GM21619 (cell line): ENCODE results near the gene GPR87.

Experiments
- ATAC-seq: cut with Tn5 transposase; IDR thresholded peaks from one replicate; pipeline ENCODE4 v1.9.1; 2021; ENCODE audit not compliant: unreplicated experiment

GPR87 gene, protein sequence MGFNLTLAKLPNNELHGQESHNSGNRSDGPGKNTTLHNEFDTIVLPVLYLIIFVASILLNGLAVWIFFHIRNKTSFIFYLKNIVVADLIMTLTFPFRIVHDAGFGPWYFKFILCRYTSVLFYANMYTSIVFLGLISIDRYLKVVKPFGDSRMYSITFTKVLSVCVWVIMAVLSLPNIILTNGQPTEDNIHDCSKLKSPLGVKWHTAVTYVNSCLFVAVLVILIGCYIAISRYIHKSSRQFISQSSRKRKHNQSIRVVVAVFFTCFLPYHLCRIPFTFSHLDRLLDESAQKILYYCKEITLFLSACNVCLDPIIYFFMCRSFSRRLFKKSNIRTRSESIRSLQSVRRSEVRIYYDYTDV

DNA sequence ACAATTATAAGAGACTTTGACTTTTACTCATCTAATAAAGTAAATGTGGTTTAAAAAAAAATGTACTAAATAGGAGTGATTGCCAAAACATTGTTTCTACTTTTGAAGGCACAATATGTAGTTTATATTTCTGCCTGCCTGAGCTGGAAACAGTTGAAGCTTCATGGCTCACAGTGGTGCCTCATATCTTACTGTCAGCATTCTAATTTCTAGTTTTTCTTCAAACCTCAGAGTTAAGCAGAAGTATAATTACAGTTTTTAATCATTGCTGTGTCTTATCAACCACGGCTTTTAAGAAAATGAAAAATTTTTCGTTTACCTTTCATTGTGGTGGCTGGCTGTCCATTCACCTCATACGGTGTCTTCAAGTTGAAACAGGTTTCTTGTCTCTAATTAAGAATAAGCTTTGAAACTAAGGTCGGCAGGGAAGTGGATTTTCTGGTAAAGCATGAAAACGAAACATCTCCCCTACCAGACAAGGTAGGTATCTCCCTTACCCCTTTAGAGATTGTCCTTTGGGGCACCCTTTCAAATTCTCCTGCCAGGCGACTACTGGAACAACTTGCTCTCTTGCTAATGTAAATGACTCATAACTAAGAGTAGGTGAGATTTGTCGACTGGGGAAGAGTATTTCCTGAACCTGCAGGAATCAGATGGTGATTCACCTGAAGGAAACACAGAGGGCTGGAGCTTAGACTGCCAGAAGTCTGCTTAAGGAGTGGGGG is at the start of gene GPR87:
Gene GPR87, minus strand, starts transcription at position 554 of the 725 bp plus-strand sequence. CDS start 16,720 bp downstream, outside the sequence.
- no peak for ATAC-seq

DNA sequence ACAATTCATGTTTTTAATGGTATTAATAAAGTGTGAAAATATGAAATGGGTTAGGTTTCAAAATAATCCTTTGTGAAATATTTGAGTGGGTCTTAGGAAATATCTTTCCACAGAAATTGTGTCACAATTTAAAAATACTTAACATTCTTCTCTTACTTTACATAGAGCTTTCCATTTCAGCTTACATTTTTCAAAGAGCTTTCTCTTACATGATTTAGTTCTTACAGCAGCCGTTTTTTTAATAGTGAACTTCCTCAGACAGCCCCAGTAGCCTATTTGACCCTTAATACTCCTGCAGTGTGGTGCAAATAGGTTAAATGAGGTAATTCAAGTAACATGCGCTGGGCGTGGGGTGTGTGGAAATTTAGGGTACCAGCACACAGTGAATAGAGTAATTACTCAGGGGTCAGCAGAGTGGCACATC is 46.1 kb upstream of the GPR87 start:
- no peak for ATAC-seq

DNA sequence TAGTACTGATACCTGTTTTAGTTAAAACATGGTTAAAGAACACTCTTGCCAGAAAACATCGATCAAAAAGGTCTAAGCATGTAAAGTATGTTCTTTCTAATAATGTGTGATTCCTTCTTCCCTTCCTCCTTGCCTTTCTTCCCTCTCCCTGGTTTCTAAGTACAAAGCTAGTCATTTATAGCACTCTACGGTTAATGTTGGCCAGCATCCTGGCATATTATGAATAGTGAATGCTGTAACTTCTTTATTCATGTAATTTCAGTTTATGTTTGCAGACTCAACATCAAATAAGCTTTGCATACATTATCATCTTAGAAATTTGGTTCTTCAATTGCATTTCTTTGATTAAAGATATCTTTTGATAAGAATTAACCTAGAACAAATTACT is 40.8 kb upstream of the GPR87 start:
- ATAC-seq = no peak

DNA sequence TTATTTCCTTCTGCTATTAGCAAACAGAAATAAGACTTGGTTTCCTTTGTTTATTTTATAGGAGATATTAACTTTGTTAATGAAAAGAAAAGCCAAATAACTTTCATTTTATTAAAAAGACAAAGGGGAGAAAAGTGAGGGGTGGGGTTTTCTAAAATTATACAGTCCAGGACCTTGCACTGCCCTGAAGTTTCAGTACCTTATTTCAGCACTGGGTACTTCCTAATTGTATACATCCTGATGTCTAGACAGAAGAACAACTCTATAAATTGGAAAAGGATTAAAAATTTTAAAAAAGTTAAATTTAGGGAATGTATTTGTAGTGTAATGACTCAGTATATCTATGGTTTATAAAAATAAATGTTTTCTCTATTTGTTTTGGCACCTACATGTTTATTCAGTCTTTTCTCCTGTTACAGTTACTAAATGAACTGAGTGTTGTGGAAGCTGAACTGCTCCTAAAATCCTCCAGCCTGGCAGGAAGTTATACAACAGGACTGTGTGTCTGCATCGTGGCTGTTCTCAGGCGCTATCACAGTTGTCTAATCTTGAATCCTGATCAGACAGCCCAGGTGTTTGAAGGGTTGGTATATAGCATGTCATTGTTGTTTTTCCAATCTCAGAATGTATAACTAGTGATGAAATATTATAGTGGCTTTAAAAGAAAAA is 40.3 kb upstream of the GPR87 start:
- ATAC-seq = no peak

DNA sequence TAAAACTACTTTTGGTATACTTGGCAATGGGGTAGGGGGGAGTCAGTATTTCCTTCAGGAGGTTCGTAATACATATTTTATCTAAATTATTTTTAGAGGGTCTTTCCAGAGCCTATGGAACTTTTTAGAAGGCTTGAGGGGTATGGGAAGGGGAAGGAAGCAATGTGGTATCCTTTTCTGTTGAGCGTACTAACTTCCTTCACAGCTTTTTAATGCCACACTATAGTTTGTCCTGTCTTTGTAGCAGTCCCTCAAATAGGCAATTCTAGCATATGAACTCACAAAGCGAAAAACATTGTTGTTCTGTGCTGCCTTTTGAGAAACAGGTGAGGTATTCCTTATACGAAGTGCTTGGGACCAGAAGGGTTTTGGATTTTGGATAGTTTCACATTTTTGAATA is 35.0 kb upstream of the GPR87 start:
- peak; percentile 5 for ATAC-seq

DNA sequence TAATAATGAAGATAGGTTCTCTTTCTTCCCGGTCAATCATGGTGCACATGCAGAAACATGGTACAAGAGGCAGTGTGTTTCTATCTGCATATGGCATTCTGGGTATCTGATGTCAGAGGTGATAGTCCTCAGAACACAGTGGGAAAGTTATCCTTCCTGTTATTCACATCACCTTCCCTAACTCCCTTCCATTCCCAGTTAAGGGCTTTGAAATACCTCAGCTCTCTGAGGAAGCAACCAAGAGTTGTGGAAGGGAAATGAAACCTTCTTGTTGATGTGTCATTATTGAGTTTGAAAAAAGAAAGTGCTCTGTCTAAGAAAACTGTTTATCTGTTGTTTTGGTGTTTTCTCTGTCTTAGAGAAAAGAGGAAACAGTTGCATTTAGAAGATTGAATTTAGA is 34.6 kb upstream of the GPR87 start:
- peak; percentile 91 for ATAC-seq

DNA sequence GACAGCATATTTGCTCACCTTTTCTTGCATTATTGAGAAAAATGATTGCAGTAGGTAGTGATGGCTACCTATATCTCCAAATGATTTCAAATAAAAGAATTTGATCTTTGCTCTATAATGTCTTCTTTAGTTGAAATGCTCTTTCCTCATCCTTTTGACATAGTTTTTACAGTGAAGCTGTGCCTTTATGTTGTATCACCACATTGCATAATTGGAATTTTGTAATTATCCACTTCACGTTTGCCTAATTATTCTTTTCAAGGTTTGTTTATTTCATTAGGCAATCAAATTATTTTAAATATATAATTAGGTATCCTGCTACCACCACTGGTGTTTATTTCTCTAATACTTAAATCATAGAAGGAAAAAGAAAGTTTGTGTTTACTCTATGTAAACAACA is 34.0 kb upstream of the GPR87 start:
- ATAC-seq = no peak

DNA sequence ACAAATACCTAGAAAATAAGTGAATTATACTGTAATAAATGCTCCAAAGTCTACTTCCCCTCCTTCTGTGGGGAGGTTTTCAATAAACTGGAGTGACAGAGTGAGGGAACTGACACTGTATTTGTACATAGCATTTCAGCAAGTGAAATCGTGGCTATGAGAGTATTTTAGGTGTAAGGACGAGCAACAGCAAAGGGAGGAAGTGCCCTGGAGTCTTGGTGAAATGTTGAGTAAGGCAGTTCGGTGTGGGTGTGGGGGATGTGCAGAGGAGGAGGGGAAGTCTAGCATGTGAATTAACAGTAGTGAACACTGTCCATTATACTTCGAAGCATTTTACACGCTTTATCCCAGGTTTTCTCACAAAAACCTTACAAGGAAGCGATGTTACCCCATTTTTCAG is 30.8 kb upstream of the GPR87 start:
- no peak for ATAC-seq

DNA sequence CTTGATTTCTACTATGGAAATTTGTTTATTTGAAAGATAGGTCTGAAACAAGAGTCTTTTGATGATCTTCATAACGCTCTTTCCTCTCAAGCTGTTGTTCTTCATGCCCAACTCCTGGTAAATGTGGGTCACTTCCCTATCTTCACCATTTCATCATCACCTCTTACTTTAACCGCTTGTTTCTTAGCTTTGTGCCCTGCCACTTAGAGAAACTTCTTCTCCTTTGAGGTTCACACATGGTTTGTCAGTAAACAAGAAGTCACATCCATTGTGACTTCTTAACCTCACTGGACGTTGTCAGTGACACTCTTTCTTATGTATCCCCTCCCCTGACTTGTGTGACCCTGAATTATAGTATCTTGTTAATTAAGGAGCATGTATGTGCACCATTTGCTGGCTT is 29.7 kb upstream of the GPR87 start:
- ATAC-seq = no peak

DNA sequence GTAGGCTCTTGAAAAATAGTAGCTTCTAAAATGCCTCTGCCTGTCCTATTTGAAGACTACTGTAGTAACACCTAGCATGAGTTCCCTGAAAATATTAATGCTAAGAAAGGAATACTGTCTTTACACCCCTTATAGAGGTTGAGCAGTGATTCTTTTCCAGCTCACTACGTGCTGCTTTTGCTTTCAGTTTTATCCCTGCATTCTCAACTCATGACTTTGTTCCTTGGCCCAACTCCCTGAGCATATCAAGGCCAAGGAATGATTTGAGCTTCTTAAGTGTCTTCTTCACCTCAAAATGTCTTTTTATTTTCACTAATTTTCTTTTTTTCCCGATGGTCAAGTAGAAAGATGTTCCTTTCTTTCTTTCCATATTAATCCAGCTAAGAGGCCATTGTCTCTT is 29.2 kb upstream of the GPR87 start:
- ATAC-seq = no peak

DNA sequence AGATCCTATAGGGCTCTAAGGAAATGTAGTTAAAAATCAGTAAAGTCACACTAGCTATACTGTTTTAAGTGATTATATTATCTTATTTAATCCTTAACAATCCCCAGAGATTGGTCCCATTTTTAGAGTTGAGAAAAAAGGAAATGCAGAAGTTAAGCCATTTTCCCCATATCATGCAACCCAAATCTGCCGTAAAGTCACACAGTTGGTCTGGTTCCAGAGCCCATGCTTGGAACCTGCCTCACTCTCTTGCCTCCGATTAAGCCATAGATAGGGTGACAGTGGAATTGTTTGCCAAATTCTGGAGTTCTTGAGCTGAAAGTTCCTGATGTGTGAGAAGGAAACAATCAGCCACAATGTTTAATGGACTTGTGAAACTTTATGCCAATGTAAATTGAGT is 15.1 kb upstream of the GPR87 start:
- no peak for ATAC-seq

DNA sequence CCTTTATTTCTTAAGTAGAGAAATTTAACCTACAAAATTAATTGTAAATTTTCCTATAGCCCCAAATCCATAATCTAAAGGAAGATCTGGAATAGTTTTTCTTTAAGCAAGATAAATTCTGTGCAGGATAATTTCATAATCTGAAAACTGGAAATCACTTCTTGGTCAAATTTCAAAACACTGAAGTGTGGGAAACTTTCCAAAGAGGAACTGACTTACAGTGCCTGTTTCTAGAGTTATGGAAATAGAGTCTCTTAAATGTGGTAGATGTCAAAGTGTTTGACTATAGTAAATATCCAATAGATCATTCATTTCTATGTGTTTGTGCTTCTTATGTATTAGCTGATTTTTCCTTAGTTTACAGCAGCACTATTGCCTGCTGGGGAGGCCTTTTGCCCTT is 14.3 kb upstream of the GPR87 start:
- ATAC-seq = no peak

DNA sequence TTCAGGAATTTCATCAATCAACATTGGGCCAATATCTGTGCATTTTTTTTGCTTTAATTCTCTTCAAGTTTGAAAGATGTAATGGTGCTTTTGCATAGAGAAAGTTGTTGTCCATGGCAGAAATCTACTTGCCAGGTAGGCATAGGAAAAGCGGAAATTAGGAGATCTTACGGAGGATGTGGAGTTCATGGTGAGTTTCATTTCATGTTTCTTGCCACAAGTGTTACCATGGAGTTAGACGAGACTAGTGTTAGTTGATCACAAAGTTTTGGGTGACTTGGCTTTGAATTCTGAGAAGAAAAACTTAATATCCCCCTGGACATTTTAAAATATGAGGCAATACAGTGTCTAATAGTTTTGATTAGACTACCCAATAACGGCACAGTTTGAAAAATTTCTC is 13.8 kb upstream of the GPR87 start:
- no peak for ATAC-seq

DNA sequence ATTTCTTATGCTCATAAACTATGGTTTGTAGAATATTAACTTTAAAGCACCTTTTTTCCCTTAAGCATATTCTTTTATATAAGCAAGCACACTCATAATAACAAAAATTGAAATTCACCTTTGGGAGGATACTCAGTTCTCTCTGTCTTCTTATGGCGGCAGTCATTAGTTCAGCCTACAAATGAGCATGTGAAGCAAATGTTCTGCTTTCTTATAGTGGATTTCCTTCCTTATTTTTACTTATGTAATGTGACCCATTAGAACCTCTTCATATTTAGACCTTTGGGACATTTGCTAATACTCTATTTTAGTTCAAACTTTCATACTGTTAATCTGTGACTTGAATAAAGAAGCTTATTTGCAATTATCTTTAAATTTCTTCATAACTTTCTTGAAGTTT is 12.7 kb upstream of the GPR87 start, which contains the start of gene P2RY13:
Gene P2RY13, minus strand, starts transcription at position 187 of the 400 bp plus-strand sequence. Its CDS starts 21 bp downstream, at position 166.
- ATAC-seq = no peak

DNA sequence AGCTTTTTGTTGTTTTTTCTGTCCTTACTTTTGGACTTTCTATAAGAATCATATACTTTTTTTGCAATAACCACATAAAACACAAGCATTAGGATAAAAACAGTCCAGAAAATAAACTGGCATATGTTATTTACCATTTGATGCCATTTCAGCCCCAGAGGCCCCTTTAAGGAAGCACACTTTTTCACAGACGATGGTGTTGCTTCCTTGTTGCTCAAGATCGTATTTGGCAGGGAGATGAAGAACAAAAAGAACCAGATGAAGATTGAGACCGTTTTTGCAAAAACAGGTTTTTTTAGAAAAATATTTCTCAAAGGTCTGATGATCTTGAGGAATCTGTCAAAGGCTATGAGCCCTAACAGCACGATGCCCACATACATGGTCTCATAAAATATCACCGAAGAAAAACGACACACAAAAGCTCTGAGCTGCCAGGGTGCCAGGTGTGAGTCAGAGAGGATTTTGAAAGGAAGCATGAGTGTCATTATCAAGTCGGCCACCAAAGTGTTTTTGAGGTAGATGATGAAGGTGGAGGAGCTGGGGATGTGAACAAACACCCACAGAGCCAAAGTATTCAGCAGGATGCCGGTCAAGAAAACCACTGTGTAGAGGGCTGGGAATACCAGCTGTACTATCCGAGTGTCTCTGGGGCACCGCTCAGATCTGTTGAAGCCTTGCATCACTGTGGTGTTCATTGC is 11.8 kb upstream of the GPR87 start:
- no peak for ATAC-seq

DNA sequence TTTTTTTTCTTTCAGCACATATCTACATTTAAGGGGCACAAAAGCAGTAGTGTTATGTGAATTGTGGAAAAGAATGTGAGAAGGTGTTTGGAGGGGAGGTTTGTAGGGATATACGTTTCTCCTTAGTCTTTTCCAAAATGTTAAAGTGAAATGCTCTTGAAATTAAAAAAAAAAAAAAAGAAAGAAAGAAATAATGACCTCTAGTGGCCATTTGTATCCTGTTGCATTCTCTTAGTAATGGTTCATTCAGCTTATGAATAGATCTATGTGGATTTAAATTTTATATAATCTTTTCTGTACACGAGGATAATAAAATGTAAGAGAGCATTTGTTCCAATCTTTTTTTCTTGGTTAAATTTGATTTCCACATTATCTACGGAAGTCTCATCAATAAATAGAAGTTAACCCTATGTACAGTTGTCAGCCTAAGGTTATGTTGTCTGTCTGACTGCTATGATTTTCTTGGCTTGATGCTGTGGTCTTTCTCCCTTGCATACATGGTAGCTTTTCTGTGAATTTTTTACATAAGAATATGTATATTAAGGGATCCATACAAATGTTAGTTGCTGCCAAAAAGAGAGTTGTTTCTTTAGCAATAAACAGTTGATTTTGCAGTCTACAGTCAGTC is 11.1 kb upstream of the GPR87 start:
- no peak for ATAC-seq

DNA sequence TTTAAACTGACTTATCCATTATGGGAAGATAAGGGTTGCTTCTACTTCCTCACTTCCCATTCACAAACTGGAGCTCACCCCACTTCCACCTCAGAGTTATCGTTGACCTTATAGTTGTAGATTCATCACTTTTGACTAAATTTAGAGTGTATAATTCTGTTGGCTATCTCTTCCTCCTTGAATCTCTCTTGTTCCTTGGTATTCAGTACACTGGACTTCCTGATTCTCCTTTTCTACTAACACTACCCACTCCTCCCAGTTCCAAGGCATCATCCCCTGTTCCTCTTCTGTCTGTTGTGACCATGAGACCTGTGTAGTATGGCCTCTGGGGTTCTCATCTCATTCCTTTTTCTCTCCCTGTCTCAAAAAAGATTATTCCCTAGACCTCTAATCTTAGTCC is 5.9 kb upstream of the GPR87 start:
- no peak for ATAC-seq

DNA sequence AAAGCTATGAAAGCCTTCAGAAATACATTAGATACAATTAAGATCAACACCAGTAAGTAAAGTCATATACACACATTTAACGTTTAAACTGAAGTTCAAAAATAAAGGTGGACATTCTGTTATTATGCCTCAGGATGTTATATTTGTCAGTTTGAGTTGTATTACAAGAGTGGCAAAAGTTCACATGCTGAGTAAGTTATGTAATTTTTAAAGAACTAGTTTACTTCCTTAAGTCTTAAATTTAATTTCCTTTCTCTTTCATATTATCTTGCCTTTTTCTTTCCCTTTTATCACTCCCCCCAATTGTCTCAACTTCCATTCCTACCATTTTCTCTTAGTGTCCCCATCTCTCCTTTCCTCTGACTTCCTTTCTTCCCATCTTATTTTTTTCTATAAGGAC is 4.9 kb upstream of the GPR87 start:
- ATAC-seq = no peak

DNA sequence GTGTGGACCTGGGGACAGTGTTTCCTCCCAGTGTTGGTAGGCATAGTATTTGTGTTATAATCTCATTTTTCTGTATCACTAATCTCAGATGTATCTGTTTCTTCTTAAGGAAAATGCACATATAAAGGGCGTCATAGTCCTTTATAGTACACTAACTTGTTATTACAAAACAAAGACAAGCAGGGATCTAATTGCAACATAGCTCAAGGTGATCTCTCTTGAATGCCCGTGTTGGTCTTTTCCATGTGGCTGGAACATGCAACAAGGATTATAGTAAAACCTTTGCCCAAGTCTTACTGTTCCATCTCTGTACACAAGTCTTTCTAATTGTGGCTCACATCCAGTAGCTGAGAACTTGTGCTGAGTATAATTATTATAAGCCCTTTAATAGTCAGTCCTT is 3.5 kb upstream of the GPR87 start:
- ATAC-seq = no peak

DNA sequence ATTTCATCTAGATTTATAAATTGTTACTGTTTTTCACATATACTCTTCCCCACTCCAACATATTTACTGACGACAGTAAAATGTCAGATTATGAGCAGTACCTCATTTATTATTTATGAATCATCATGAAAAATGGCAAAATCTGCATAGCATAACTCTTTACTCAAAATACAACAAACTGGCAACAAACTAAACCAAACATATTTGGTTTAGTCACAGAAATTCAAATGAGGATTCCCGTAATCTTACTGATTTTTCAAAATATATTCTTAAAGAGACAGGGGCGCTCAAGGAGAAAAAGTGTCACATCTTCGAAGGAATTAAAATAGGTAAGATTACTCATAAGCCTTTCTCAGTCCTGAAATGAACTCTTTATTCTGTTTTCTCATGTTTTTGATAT is 3.0 kb upstream of the GPR87 start:
- ATAC-seq = no peak

DNA sequence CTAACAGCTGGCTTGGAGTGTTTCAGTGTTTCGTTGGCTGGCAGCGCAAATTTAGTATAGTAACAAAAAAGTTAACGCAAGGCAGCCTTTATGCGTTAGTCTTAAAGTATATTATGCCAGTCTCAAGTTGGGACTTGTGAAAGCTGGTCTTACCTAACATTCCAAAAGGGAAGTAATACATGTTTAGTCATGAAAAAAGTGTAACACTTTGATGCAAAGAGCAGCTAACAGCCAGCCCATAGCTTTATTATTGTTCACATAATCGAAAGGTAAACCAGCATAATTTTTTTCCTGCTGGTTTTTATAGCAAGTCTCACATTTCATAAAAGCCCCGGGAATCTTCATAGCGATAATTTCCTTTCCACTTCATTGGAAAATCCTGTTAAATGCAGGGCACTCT is 2.4 kb upstream of the GPR87 start:
- ATAC-seq = no peak
